HepG2 (cell line): ENCODE results near the gene ADAM15. TPM values are rescaled to one million over a fixed set of nuclear protein-coding genes. Genes with fewer than 3 reads are reported as not detected.

Source experiments
- AKNA ChIP-seq: sonication (generic); formaldehyde crosslinking; IDR thresholded peaks from 2 replicates; pipeline ENCODE4 v1.4.0; 2020; ENCODE audit warnings: missing genetic modification reagents, borderline replicate concordance
- E2F5 ChIP-seq: sonication (generic); formaldehyde crosslinking; conservative IDR thresholded peaks from 2 replicates; pipeline ENCODE4 v1.4.0; 2020; ENCODE audit warnings: missing genetic modification reagents
- GTF2F1 ChIP-seq: fragments of 150-350 bp; IDR thresholded peaks from 2 replicates; pipeline ENCODE4 v1.6.1; 2014; ENCODE audit warnings: low read length
- HNF4A ChIP-seq: sonication (generic); formaldehyde crosslinking; IDR thresholded peaks from 2 replicates; pipeline ENCODE4 v1.4.0; 2020; ENCODE audit warnings: missing genetic modification reagents
- KLF15 ChIP-seq: sonication (generic); formaldehyde crosslinking; IDR thresholded peaks from 2 replicates; pipeline ENCODE4 v1.8.1; 2023; ENCODE audit warnings: borderline replicate concordance, mild to moderate bottlenecking, inconsistent platforms, missing genetic modification reagents, mixed read lengths
- KLF9 ChIP-seq: IDR thresholded peaks from 2 replicates; pipeline ENCODE4 v1.6.1; 2016; ENCODE audit warnings: low read depth
- NFIC ChIP-seq: IDR thresholded peaks from 2 replicates; pipeline ENCODE4 v1.6.1; 2012; ENCODE audit warnings: mild to moderate bottlenecking, low read length, inconsistent platforms
- PCBP2 ChIP-seq: fragments of 200-400 bp; formaldehyde crosslinking; optimal IDR thresholded peaks from 2 replicates; pipeline ENCODE3; 2018; ENCODE audit warnings: low read length, low read depth; ENCODE audit not compliant: poor library complexity, severe bottlenecking
- RBM39 ChIP-seq: fragments of 200-400 bp; formaldehyde crosslinking; IDR thresholded peaks from one replicate; pipeline ENCODE4 v1.6.1; 2018; ENCODE audit warnings: antibody characterized with exemption, mild to moderate bottlenecking, low read depth, low read length; ENCODE audit not compliant: poor library complexity, severe bottlenecking
- RORA ChIP-seq: sonication (generic); formaldehyde crosslinking; IDR thresholded peaks from 2 replicates; pipeline ENCODE4 v1.5.0; 2020; ENCODE audit warnings: mild to moderate bottlenecking, missing genetic modification reagents, moderate library complexity
- SP4 ChIP-seq: sonication (generic); formaldehyde crosslinking; IDR thresholded peaks from 2 replicates; pipeline ENCODE4 v1.8.1; 2023; ENCODE audit warnings: mild to moderate bottlenecking, missing genetic modification reagents
- THAP11 ChIP-seq: IDR thresholded peaks from 2 replicates; pipeline ENCODE4 v1.6.1; 2016; ENCODE audit warnings: missing biosample characterization, missing genetic modification reagents
- TMF1 ChIP-seq: sonication (generic); formaldehyde crosslinking; IDR thresholded peaks from 2 replicates; pipeline ENCODE4 v1.8.1; 2022; ENCODE audit warnings: low read depth, missing genetic modification reagents
- XBP1 ChIP-seq: sonication (generic); formaldehyde crosslinking; IDR thresholded peaks from 2 replicates; pipeline ENCODE4 v1.5.0; 2020; ENCODE audit warnings: missing genetic modification reagents
- ZNF33B ChIP-seq: sonication (generic); formaldehyde crosslinking; IDR thresholded peaks from 2 replicates; pipeline ENCODE4 v1.5.1; 2020; ENCODE audit warnings: mild to moderate bottlenecking, missing genetic modification reagents
- ZNF510 ChIP-seq: sonication (generic); formaldehyde crosslinking; IDR thresholded peaks from 2 replicates; pipeline ENCODE4 v1.4.0; 2020; ENCODE audit warnings: low read depth, mild to moderate bottlenecking, missing genetic modification reagents
- ZNF564 ChIP-seq: sonication (generic); formaldehyde crosslinking; IDR thresholded peaks from 2 replicates; pipeline ENCODE4 v1.8.1; 2023; ENCODE audit warnings: mild to moderate bottlenecking, missing genetic modification reagents
- polyA plus RNA-seq, 8 experiments: library from polyadenylated mRNA; depleted of rRNA in 3 of 8; stranded (reverse) in 7 of 8; unstranded in 1 of 8; fragments of >200 nt; fragmentation: Illumina TruSeq in 4 of 8; extraction: Trizol in 4 of 8; gene quantifications; 2 replicates each; pipeline versions ENCODE4 v1.2.1 to v1.2.3, GENCODE V29; 2011 to 2016; ENCODE audit warnings: low read depth in 4 of 8, missing spikeins in 1 of 8, mixed read lengths in 1 of 8; ENCODE audit not compliant: insufficient read depth in 1 of 8
- total RNA-seq, 5 experiments: library from RNA; depleted of rRNA; stranded (reverse); fragments of >200 nt; fragmentation: Illumina TruSeq; extraction: Trizol; gene quantifications; 2 replicates each; pipeline ENCODE4 v1.2.3, GENCODE V29; 2016; ENCODE audit warnings: low read depth in 1 of 5
- TF ChIP-seq, protein P1 (sequence below): sonication (generic); formaldehyde crosslinking; IDR thresholded peaks from 2 replicates; pipeline ENCODE4 v1.4.0; 2020; ENCODE audit warnings: missing genetic modification reagents
- TF ChIP-seq, protein P2 (sequence below): sonication (generic); formaldehyde crosslinking; IDR thresholded peaks from 2 replicates; pipeline ENCODE4 v1.5.1; 2020; ENCODE audit warnings: mild to moderate bottlenecking, moderate library complexity, missing genetic modification reagents
- TF ChIP-seq, protein P3 (sequence below): sonication (generic); formaldehyde crosslinking; IDR thresholded peaks from 2 replicates; pipeline ENCODE4 v1.8.0; 2022; ENCODE audit warnings: missing genetic modification reagents, mild to moderate bottlenecking, borderline replicate concordance

Gene ADAM15
- total and polyA plus RNA-seq, 2 of the 13 experiments (the other 11 are each of a cell fraction or from before 2014, with no cell fraction given): 17.9 to 25.6 TPM

DNA sequence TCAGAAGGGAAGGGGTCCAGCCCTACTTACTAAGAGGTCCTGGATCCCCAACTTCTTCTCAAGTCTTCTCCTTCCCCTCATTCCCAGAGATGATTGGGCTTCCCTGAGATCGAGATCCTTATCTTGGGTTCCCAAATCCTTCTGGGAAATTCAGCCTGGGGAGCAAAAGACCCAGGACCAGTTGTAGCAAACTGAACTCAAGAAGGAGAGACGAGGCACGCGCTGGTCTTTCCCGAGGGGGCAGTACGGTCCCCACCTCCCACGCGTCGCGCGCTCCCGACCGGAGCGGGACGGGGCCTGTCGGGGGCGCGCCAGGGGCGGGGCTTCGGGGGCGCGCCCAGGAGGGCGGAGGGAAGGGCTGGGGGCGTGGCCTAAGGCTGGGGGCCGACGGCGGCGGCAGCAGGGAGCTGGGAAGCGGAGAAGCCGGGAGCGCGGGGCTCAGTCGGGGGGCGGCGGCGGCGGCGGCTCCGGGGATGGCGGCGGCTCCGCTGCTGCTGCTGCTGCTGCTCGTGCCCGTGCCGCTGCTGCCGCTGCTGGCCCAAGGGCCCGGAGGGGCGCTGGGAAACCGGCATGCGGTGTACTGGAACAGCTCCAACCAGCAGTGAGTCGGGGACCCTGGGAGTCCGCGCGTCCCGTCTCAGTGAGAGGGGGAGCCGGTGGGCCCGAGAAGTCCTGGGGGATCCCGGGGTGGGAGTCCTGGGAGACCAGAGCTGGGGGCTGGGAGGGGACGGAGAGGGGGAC lies 27.5 kb downstream of the ADAM15 start, which contains the start of gene EFNA3 (continued):
- TF ChIP-seq, protein P1, sequence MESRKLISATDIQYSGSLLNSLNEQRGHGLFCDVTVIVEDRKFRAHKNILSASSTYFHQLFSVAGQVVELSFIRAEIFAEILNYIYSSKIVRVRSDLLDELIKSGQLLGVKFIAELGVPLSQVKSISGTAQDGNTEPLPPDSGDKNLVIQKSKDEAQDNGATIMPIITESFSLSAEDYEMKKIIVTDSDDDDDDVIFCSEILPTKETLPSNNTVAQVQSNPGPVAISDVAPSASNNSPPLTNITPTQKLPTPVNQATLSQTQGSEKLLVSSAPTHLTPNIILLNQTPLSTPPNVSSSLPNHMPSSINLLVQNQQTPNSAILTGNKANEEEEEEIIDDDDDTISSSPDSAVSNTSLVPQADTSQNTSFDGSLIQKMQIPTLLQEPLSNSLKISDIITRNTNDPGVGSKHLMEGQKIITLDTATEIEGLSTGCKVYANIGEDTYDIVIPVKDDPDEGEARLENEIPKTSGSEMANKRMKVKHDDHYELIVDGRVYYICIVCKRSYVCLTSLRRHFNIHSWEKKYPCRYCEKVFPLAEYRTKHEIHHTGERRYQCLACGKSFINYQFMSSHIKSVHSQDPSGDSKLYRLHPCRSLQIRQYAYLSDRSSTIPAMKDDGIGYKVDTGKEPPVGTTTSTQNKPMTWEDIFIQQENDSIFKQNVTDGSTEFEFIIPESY: no peak
- TF ChIP-seq KLF9 (CRISPR knock-in tag) (no peak), RBM39 (no peak), ZNF33B (CRISPR knock-in tag) (no peak), ZNF510 (CRISPR knock-in tag) (no peak), AKNA (no peak), RORA (no peak), SP4 (CRISPR knock-in tag) (peak; percentile 42; the same call in 1 of the 2 replicates), PCBP2 (no peak), NFIC (no peak), E2F5 (CRISPR knock-in tag) (no peak), KLF15 (CRISPR knock-in tag) (no peak), THAP11 (CRISPR knock-in tag) (no peak), GTF2F1 (no peak), TMF1 (no peak), ZNF564 (CRISPR knock-in tag) (no peak), XBP1 (CRISPR knock-in tag) (no peak), HNF4A (CRISPR knock-in tag) (no peak)
- TF ChIP-seq, protein P2, sequence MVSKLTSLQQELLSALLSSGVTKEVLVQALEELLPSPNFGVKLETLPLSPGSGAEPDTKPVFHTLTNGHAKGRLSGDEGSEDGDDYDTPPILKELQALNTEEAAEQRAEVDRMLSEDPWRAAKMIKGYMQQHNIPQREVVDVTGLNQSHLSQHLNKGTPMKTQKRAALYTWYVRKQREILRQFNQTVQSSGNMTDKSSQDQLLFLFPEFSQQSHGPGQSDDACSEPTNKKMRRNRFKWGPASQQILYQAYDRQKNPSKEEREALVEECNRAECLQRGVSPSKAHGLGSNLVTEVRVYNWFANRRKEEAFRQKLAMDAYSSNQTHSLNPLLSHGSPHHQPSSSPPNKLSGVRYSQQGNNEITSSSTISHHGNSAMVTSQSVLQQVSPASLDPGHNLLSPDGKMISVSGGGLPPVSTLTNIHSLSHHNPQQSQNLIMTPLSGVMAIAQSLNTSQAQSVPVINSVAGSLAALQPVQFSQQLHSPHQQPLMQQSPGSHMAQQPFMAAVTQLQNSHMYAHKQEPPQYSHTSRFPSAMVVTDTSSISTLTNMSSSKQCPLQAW (CRISPR knock-in tag): no peak
- TF ChIP-seq, protein P3, sequence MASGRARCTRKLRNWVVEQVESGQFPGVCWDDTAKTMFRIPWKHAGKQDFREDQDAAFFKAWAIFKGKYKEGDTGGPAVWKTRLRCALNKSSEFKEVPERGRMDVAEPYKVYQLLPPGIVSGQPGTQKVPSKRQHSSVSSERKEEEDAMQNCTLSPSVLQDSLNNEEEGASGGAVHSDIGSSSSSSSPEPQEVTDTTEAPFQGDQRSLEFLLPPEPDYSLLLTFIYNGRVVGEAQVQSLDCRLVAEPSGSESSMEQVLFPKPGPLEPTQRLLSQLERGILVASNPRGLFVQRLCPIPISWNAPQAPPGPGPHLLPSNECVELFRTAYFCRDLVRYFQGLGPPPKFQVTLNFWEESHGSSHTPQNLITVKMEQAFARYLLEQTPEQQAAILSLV (CRISPR knock-in tag): peak; percentile 71; the same call in 1 of the 2 replicates
